Brain microvascular endothelial cell (primary cell): ENCODE data around the gene RCCD1.

Source experiments
- DNase-seq: peaks from one replicate; pipeline ENCODE4 v3.0.0-alpha.2; 2020
- H3K27ac ChIP-seq: fragments of 250-450 bp; sonication (Bioruptor Pico); 2 replicates; pipeline ENCODE4 v1.5.1; 2020; ENCODE audit warnings: mild to moderate bottlenecking, moderate library complexity
- H3K27me3 ChIP-seq: fragments of 250-450 bp; sonication (Bioruptor Pico); replicated peaks from 2 replicates; pipeline ENCODE4 v1.5.1; 2020; ENCODE audit warnings: mild to moderate bottlenecking
- H3K36me3 ChIP-seq: fragments of 250-450 bp; sonication (Bioruptor Pico); replicated peaks from 2 replicates; pipeline ENCODE4 v1.5.1; 2020; ENCODE audit warnings: mild to moderate bottlenecking
- H3K4me3 ChIP-seq: 2 replicates; pipeline ENCODE4 v1.5.1; 2011; ENCODE audit warnings: low read depth, mild to moderate bottlenecking, control low read depth, low read length, moderate library complexity
- in situ Hi-C: cut with HindIII; loops from 2 replicates; pipeline ENCODE4 v1.10.0; 2017; ENCODE audit warnings: low sequenced_read_pairs, low pct_ligation_motif_present
- TF ChIP-seq, protein P1 (sequence below): IDR thresholded peaks from 2 replicates; pipeline ENCODE4 v1.5.1; 2011; ENCODE audit warnings: low read depth, mild to moderate bottlenecking, moderate library complexity, low read length, control low read depth, inconsistent platforms; ENCODE audit errors: missing control alignments

Gene RCCD1

DNA sequence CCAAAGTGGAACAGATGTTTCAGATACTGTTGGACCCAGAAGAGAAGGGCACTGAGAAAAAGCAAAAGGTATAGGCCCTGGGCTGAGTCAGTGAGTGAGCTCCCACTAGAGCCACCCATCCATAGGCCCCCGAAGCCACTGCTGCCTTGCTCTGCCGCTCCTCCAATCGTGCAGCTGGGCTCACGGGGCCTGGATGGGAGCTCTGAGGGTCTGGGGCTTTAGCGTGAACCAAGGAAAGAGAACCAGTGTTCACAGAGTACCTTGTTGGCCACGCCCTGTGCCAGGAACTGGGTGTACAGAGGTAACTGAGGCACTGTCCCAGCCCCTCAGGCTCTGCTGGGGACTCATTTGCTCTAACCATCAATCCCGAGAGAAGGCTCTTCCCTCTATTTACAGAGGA lies 14.9 kb upstream of the RCCD1 start:
- DNase-seq, result no peak
- in situ Hi-C loops, result no loop called here
- H3K27me3 ChIP-seq, result no peaks in the 10 kb centered on the region
- H3K4me3 ChIP-seq, result no peak overlapping the region
- H3K27ac ChIP-seq, result no peak overlapping the region
- TF ChIP-seq, protein P1, sequence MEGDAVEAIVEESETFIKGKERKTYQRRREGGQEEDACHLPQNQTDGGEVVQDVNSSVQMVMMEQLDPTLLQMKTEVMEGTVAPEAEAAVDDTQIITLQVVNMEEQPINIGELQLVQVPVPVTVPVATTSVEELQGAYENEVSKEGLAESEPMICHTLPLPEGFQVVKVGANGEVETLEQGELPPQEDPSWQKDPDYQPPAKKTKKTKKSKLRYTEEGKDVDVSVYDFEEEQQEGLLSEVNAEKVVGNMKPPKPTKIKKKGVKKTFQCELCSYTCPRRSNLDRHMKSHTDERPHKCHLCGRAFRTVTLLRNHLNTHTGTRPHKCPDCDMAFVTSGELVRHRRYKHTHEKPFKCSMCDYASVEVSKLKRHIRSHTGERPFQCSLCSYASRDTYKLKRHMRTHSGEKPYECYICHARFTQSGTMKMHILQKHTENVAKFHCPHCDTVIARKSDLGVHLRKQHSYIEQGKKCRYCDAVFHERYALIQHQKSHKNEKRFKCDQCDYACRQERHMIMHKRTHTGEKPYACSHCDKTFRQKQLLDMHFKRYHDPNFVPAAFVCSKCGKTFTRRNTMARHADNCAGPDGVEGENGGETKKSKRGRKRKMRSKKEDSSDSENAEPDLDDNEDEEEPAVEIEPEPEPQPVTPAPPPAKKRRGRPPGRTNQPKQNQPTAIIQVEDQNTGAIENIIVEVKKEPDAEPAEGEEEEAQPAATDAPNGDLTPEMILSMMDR, result no peak
- peaks cover 61% of the 10 kb centered on the region for H3K36me3 ChIP-seq

DNA sequence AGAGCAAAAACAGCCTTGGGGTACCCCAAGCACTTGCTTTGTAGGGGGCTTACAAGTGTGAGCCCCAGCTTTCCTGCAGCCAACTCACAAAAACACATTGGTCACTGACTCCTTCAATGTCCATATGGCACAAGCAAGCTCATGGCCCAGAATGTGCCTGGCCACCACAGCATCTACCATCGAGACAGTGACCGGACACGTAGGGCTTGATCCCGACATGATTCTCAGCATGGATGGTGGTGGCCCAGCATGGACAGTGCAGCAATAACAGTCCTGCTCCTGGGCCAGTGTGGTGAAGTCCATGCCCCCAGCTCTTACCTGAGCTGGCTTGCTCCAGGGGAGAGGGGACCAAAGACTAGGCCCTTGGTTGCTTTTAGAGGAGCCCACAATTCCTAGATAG lies 13.6 kb upstream of the RCCD1 start:
- no peak overlapping the region for H3K4me3 ChIP-seq
- no peaks in the 10 kb centered on the region for H3K27me3 ChIP-seq
- TF ChIP-seq, protein P1, result no peak
- peaks cover 70% of the 10 kb centered on the region for H3K36me3 ChIP-seq
- no peak for DNase-seq
- in situ Hi-C loops, result no loop called here
- H3K27ac ChIP-seq, result no peak overlapping the region

DNA sequence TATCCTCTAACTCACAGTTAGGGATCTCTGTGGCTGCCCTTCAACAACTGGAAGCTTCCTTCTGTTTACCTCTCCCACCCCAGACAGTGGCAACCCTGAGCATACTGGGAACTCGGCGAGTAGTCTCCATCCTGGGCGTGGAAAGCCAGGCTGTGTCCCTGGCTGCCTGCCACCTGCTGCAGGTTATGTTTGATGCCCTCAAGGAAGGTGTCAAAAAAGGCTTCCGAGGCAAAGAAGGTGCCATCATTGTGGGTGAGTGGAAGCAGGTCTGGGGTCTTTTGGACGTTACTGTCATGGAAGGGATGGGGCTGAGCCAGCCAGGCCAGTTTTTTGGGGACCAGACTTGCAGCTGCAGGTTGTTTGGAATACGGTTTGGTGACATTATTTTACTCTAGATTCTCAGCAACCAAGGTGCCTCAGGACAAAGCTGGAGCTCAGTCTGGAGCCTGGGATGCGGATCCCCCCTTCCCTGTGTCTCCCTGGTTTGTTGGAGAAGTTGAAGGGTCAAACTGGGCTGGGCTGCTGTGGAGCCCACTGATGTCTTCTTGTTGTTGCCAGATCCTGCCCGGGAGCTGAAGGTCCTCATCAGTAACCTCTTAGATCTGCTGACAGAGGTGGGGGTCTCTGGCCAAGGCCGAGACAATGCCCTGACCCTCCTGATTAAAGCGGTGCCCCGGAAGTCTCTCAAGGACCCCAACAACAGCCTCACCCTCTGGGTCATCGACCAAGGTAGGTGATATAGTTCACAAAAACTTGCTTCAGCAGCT lies 12.1 kb upstream of the RCCD1 start:
- TF ChIP-seq, protein P1, result no peak
- in situ Hi-C loops, result no loop called here
- Histone ChIP-seq H3K27me3 (no peaks in the 10 kb centered on the region), H3K27ac (no peak overlapping the region), H3K4me3 (no peak overlapping the region), H3K36me3 (peaks cover 82% of the 10 kb centered on the region)
- no peak for DNase-seq

DNA sequence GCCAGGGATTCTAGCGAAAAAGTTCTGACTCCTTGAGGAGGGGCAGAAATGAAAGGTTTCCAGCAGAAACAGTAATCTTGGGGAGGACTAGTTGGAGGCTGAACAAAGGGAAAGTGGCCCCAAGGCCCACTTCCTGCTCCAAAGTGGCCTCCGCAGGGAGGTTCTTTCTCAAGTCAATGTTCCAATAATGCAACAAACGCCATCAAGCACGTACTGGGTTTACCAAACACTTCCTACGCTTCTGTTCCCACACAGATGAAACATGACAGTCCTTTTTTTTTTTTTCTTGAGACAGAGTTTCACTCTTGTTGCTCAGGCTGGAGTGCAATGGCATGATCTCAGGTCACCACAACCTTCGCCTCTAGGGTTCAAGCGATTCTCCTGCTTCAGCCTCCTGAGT lies 9.6 kb upstream of the RCCD1 start:
- DNase-seq, result no peak
- H3K27ac ChIP-seq, result no peak overlapping the region
- H3K36me3 ChIP-seq, result peaks cover 87% of the 10 kb centered on the region
- TF ChIP-seq, protein P1, result no peak
- no peak overlapping the region for H3K4me3 ChIP-seq
- in situ Hi-C loops, result no loop called here
- no peaks in the 10 kb centered on the region for H3K27me3 ChIP-seq

DNA sequence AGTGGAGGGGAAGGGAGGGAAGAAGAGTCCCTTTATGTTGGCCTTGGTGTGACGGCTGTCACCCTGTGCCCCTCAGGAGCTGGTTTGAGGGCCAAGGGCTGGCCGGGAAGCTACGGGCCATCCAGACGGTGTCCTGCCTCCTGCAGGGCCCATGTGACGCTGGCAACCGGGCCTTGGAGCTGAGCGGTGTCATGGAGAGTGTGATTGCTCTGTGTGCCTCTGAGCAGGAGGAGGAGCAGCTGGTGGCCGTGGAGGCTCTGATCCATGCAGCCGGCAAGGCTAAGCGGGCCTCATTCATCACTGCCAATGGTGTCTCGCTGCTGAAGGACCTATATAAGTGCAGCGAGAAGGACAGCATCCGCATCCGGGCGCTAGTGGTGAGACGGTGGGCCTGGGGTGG lies 8.1 kb upstream of the RCCD1 start:
- TF ChIP-seq, protein P1, result no peak
- Histone ChIP-seq H3K36me3 (peaks cover 89% of the 10 kb centered on the region), H3K27ac (no peak overlapping the region), H3K27me3 (no peaks in the 10 kb centered on the region), H3K4me3 (no peak overlapping the region)
- no peak for DNase-seq
- in situ Hi-C loops, result no loop called here
